ENCODE measurements around the gene ACSBG1. TPM values are rescaled to one million over a fixed set of nuclear protein-coding genes. Genes with fewer than 3 reads are reported as not detected.

The ACSBG1 gene
- total and polyA plus RNA-seq, 9 donors = 0.15 to 2.2 (median 0.45) TPM; not detected in 2

DNA sequence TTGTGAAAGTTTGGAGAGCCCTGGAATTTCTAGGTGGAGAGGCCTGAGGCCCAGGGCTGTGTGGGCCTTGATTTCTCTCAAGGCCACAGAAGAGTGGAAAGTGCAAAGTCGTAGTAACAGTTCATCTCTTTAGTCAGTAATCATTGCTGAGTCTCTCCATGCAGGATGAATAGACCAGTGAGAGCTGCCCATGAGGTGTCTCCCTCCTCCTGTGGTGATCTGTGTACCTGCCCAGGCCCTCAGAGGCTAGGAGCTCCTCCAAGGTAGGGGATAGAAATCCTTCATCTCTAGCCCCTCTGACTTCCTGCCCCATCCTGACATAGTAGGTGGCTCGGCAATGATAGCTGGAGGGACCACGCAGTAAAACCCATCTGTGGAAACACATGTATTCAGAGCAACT is 92.0 kb downstream of the ACSBG1 start:
- Histone ChIP-seq H3K4me3 (no peak overlapping the region), H3K27ac (no peak overlapping the region), H3K27me3 (no peaks in the 10 kb centered on the region), H3K9me3 (no peaks in the 10 kb centered on the region), H3K4me1 (ENCODE audit: insufficient read depth) (no peaks in the 10 kb centered on the region), H3K36me3 (no peaks in the 10 kb centered on the region)
- WGBS, 3 donors = 78 to 84% (median 82%) methylated on average over 3 of the region's 3 CpGs
- DNase-seq = no peak
- intact Hi-C loops (cut with DNase I) = no loop called here
- TF ChIP-seq POLR2A (IDR thresholded peaks at IDR 0.05) (no peak), EP300 (IDR thresholded peaks at IDR 0.05) (no peak)
- TF ChIP-seq, protein P1, sequence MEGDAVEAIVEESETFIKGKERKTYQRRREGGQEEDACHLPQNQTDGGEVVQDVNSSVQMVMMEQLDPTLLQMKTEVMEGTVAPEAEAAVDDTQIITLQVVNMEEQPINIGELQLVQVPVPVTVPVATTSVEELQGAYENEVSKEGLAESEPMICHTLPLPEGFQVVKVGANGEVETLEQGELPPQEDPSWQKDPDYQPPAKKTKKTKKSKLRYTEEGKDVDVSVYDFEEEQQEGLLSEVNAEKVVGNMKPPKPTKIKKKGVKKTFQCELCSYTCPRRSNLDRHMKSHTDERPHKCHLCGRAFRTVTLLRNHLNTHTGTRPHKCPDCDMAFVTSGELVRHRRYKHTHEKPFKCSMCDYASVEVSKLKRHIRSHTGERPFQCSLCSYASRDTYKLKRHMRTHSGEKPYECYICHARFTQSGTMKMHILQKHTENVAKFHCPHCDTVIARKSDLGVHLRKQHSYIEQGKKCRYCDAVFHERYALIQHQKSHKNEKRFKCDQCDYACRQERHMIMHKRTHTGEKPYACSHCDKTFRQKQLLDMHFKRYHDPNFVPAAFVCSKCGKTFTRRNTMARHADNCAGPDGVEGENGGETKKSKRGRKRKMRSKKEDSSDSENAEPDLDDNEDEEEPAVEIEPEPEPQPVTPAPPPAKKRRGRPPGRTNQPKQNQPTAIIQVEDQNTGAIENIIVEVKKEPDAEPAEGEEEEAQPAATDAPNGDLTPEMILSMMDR (IDR thresholded peaks at IDR 0.05) = no peak

DNA sequence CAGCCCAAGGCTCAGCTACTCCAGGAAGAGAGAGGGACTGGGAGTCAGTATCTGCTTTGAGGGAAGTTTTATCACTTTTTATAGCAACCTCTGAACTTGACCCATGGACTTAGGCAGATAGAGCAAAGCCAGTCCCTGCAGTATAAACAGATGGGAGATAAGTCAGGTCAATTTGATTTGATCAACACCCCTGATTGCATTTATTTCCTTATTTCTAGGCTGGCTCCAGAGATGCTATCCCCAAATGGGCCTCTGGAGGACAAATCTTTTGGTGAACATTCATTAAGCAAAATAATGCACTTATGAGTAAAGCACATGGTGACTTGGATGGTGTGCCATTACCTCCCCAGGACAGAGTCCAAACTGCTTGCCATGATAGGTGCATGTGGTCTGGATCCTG is 94.1 kb downstream of the ACSBG1 start:
- Histone ChIP-seq H3K27ac (no peak overlapping the region), H3K4me1 (ENCODE audit: insufficient read depth) (no peaks in the 10 kb centered on the region), H3K27me3 (no peaks in the 10 kb centered on the region), H3K36me3 (no peaks in the 10 kb centered on the region), H3K9me3 (no peaks in the 10 kb centered on the region), H3K4me3 (no peak overlapping the region)
- intact Hi-C loops (cut with DNase I) = no loop called here
- DNase-seq = no peak
- TF ChIP-seq EP300 (IDR thresholded peaks at IDR 0.05) (no peak), POLR2A (IDR thresholded peaks at IDR 0.05) (no peak)
- TF ChIP-seq, protein P1 (IDR thresholded peaks at IDR 0.05) = no peak

DNA sequence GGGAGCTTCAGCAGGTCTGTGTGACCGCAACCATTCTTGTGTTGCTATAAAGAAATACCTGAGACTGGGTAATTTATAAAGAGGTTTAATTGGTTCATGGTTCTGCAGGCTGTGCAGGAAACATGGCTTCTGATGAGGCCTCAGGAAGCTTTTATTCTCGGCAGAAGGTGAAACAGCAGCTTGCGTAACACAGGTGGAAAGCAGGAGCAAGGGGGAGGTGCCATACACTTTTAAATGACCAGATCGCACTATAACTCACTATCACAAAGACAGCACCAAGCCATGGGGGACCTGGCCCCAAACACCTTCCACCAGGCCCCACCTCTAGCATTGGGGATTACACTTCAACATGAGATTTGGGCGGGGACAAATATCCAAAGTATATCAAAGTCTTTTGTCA is 94.8 kb downstream of the ACSBG1 start:
- Histone ChIP-seq H3K36me3 (no peaks in the 10 kb centered on the region), H3K27ac (no peak overlapping the region), H3K4me3 (no peak overlapping the region), H3K9me3 (no peaks in the 10 kb centered on the region), H3K27me3 (no peaks in the 10 kb centered on the region), H3K4me1 (ENCODE audit: insufficient read depth) (no peaks in the 10 kb centered on the region)
- 90 to 93% (median 93%) methylated on average over 5 of the region's 5 CpGs for WGBS, 3 donors
- no peak for DNase-seq
- TF ChIP-seq EP300 (IDR thresholded peaks at IDR 0.05) = no peak
- TF ChIP-seq, protein P1 (IDR thresholded peaks at IDR 0.05) = no peak
- no peak for TF ChIP-seq POLR2A (IDR thresholded peaks at IDR 0.05)
- intact Hi-C loops (cut with DNase I) = loop anchor here in 1 of 4 donors (10.0 kb wide), 1 partner anchor 55 kb away; no protein-coding TSS in a partner anchor

DNA sequence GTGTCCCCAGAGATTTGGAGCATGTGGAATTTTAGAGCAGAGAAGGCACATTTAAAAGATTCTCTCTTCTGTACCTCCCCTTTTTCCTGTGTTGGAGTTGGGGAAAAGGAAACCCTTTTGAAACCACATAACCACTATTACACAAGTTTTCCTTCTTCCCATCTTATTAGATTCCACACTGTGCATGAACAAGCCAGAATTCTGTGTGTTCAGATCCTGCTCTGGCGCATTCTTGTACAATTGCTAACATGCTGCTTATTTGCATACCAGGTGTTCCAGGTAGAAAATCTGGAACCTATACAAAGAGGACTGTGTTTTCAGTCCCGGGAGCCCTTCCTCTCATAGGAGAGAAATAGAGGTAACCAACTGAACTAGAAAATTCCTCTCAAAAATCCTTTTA is 100.6 kb downstream of the ACSBG1 start:
- WGBS, 3 donors = 94 to 100% (median 98%) methylated on average over 2 of the region's 2 CpGs
- no peaks in the 10 kb centered on the region for H3K9me3 ChIP-seq
- DNase-seq = no peak
- no peaks in the 10 kb centered on the region for H3K4me1 ChIP-seq (ENCODE audit: insufficient read depth)
- H3K36me3 ChIP-seq = no peaks in the 10 kb centered on the region
- H3K4me3 ChIP-seq = no peak overlapping the region
- TF ChIP-seq, protein P1 (IDR thresholded peaks at IDR 0.05) = no peak
- TF ChIP-seq EP300 (IDR thresholded peaks at IDR 0.05) (no peak), POLR2A (IDR thresholded peaks at IDR 0.05) (no peak)
- H3K27ac ChIP-seq = no peak overlapping the region
- H3K27me3 ChIP-seq = no peaks in the 10 kb centered on the region
- intact Hi-C loops (cut with DNase I) = loop anchor here in 2 of 4 donors (5.0 to 10.0 kb wide), 2 partner anchors 61 to 108 kb away; no protein-coding TSS in a partner anchor

All from ovary (tissue), 9 donors.